Measurements from ENCODE around the gene NPAS2.

Gene NPAS2

DNA sequence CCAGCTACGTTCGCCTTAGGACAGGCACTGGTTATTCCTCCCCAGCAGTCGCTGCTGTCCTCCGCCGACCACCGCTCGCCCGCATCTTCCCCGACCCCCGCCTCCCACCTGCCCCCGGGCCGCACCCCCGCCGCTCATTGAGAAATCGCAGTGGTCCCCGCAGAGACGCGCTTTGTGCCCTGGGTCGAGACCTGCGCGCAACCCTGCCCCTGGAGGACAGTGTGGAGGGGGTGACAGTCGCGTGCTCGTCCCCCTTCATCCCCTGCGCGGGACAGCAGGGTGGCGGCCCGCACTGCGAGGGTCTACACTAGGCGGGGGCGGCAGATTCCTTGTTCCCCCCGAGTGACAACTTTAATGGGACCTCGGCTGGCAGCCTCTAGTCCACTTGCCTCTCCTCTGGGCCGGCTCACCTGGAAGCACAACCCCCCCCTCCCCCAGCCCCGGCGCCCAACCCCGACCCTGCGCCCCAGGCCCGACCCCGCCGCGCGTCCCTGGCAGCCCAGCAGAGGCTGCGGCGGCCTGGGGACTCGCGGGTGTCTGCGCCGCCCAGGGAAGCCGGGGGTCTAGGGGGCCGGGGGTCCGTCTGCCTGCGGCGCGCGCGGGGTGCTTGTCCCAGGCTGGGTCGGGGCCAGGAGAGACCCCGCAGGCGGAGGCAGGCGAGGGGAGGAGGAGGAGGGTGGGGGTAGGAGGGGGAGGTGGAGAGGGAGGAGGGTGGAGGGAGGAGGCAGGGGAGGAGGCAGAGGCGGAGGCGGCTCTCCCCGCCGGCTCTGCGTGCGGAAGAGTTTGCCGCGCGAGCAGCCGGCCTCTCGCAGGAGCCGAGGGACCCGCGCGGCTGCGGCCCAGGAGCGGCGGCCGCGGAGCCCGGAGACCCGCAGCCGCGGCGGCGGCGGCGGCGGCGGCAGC, at the start of gene NPAS2:
Gene NPAS2 (plus strand): TSS at position 770 of the 903 bp plus-strand sequence. CDS start 84,616 bp downstream, outside the sequence.
- no peak for DNase-seq (ENCODE audit: low read depth)

- no peak for DNase-seq (ENCODE audit: low read depth)
Observed at GRCh38 chr2:100771125-100771524, 48.8 kb upstream of the NPAS2 start.

DNA sequence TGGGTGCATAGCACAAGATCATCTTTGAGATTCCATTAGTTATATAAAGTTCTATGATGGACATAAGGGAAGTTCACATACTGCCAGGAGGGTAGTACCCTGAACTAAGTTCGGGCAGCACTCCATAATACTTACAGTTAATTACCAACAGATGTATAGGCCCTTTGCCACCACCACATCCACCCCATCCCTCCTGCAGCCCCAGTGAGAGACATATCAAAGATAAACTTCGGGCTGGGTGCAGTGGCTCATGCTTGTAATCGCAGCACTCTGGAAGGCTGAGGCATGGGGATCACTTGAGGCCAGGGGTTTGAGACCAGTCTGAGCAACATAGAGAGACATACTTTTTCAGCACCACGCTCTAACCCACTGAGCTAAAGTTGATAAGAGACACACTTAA, 46.4 kb upstream of the NPAS2 start:
- no peak for DNase-seq (ENCODE audit: low read depth)

GRCh38 chr2:100776445-100776844, 43.5 kb upstream of the NPAS2 start:
- DNase-seq (ENCODE audit: low read depth) = no peak

DNA sequence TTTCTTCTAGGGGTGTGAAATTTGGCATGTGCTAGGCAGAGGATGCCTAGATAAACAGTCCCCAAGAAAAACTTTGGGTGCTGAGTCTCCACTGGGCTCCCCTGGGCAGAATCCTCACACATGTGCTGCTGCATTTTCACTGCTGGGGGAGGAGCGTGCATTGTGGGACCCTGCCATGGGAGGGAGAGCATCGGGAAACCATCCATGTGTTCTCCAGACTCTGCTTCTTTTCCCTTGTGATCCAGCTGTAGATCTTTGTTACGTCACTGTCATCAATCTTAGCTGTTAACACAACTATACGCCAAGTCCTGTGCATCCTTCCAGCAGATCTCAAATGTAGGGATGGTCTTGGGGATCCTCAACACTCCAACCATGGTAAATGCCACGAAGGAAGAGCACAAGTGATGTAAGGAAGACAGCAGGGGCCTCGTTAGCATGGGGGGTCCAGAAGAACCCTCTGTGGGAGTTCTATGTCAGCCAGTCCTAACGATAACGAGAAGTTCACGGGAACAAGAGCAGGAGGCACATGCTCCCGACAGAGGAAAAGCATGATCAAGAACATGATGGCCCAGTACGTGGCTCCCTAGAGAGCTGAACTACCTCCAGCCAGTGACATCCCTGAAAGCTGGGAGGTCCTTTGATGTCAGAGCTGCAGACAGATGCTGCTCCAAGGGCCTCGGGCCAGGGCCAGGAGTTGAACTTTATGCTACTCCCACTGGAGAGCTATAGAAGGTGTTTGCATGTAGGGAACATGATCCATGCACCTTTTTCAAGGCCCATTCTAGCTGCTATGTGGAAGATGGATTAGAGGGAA, 41.1 kb upstream of the NPAS2 start:
- DNase-seq (ENCODE audit: low read depth) = no peak

DNA sequence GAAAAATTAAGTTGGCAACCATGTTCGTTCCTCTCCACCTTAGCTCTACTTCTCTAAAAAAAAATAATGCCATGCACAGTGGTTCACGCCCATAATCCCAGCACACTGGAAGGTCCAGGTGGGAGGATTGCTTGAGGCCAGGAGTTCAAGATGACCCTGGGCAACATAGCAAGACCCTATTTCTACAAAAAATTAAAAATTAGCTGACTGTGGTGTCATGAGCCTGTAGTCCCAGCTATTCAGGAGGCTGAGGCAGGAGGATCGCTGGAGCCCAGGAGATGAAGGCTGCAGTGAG, 40.1 kb upstream of the NPAS2 start:
- DNase-seq (ENCODE audit: low read depth) = no peak

DNA sequence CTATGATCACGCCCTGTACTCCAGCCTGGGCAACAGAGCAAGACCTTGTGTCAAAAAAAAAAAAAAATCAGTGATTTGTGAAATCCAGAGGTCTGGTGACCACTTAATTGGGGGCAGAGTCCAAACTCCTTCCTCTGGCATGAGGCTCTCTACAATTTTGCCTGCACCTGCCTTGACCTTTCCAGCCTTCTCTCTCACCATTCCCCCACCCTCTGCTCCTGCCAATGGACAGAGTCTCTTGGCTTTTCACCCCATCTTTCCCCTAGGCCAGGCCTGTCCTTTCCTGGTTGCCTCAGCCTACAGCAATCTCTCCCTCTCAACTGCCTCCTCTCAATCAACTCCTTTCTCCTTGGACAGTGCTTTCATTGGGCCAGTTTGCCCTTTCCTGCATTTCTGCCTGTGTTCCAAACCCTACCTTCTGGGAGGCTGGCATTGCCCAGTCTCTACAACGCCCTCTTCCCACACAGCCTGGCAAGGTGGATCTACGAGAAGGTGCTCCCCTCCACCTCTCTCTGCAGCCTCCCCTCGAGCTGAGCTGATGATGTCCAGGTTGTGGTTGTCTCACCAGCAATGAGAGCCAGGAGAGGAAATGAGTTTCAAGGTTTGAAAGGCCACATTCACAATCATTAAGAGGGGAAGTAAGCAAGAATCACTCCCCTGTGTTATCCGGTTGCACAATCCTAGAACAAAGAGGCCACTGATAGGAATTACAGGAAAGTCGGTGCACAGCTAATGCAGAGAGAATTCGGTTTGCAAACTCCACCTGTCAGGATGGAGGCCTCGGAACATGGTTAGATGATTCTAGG, 39.5 kb upstream of the NPAS2 start:
- no peak for DNase-seq (ENCODE audit: low read depth)

DNA sequence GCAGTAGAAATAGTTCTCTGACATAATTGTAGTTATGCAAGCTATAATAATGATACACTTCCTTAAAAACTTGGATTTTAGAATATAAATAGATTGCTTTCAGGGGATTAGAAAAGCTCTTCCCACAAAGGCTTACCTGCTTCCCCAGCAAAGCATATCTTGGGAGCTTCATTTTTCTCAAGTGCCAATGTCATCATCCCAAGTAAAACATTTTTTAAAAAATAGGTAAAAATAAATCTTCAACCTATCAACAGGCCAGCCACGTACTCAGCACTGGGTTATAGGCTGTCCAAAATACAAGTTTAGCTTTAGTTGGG, 39.0 kb upstream of the NPAS2 start:
- DNase-seq (ENCODE audit: low read depth) = no peak

GRCh38 chr2:100781523-100782379, 38.2 kb upstream of the NPAS2 start:
- DNase-seq (ENCODE audit: low read depth) = no peak

GRCh38 chr2:100782380-100782878, 37.5 kb upstream of the NPAS2 start:
- DNase-seq (ENCODE audit: low read depth) = no peak

DNA sequence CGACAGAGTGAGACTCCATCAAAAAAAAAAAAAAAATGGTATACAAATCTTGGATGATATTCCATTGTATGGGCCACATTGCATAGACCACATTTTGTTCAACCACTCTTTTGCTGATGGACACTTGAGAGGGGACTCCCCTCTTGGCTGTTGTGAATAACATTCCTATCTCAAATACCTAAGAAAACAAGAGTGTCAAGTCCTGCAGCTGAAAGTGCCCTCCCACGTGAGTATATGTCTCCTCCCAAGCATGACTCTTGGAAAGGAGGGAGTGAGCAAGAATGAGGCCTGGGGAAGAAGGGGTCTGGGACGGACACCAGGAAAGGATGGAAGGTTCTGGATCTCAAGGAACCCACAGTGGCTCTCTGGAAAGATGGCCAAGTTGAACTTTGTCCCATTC, 36.0 kb upstream of the NPAS2 start:
- no peak for DNase-seq (ENCODE audit: low read depth)

- no peak for DNase-seq (ENCODE audit: low read depth)
Observed at GRCh38 chr2:100784681-100785080, 35.3 kb upstream of the NPAS2 start.

GRCh38 chr2:100785626-100786296, 34.2 kb upstream of the NPAS2 start:
- no peak for DNase-seq (ENCODE audit: low read depth)

DNA sequence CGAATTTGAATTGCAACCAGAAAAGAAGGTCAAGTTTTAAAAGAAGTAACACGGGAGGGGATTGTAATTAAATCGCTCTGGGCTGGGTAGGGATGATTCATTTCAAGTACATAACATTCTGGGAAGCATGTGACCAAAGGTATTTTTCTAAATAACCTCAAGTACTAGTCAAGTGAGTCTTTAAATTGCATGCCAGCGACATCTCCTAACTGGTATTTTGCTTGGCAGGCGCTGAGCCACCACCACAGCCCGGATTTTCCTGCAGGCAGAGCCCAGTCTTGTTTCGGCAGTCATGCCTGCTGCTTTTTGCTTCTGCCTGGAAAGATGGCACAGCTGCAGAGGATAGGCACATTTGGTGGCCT, 33.7 kb upstream of the NPAS2 start:
- DNase-seq (ENCODE audit: low read depth) = no peak

DNA sequence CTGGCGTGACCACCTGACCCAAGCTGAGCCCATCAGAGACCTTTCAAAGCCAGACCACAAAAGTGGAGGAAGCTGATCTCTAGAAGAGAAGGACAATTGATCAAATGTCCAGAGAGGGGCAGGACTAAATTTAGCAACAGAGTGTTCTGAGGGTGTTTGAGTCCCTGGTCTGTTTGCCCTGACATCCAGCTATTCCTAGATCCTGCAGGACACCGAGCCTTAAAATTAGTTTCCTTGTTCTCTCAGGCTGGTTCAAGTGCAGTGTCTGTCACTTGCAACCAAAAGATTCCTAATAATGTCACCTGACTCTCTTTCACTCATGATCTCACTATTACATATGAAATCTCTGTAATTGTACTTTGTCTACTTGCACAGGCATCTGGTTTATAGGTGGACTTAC, 33.0 kb upstream of the NPAS2 start:
- DNase-seq (ENCODE audit: low read depth) = no peak

DNA sequence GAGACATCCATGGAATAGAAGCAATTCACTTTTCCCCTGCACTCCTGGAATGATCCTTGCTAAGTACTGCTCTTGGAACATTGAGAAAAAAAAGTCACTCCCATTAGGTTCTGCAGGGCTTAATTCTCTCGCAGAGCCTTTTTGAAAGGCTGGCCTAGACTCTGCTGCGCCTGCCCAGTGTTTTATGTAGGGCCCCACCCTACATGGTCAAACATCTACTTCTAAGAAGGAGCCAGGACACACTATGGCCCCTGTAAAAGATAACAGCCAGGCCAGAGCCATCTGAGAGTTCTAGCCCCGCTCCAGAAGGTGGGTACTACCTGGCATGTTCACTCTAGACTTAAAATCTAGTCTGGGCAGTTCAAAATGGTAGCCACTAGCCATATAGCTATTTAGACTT, 30.6 kb upstream of the NPAS2 start:
- DNase-seq (ENCODE audit: low read depth) = no peak

DNA sequence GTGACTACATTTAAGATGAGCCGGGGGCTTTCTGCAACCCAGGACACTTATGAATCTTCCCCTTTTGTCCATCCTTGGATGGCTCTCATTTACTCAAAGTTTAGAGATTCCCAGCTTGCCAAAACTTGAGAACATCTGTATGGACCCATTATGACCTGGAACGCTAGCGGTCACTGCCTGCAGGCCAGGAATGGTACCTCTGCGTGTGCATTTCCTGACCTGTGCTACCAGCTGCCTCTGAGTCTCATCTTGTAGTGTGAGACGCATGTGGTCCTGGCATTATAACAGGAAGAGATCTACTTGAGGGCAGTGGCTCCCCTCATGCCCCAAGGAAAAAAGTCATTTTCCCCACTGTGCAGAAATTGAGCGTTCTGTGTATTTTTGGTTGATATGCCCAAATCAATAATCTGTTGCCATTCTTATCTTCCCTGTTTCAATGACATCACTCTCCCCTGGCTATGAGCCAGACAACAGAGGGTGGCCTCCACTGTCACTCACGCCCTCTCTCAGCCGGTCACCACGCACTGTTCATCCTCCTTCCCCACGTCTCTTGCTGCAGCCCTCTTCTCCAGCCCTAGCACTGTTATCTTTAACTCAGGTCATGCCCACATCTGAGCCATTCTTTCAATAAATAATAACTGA, 28.5 kb upstream of the NPAS2 start:
- DNase-seq (ENCODE audit: low read depth) = no peak

- no peak for DNase-seq (ENCODE audit: low read depth)
Observed at GRCh38 chr2:100791936-100792308, 28.0 kb upstream of the NPAS2 start.

DNA sequence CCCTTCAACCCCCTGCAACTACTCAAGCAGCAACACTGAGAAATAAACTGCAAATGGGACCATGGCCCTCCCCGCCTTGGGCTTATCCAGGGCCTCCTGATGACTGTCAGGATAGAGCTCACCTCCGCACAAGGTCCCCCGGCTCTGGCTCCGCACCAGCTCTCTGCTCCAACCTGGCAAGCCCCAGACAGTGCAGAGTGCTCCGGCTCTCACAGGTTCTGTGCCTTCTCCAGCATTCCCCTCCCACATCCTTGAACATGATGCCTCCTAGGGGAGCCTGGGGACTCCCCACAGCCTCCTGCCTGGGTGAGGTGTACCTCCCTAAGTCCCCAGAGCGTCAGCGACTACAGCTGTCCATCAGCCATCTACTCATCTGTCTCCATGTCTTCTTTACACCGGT, 26.7 kb upstream of the NPAS2 start:
- no peak for DNase-seq (ENCODE audit: low read depth)

- no peak for DNase-seq (ENCODE audit: low read depth)
Observed at GRCh38 chr2:100793982-100794381, 26.0 kb upstream of the NPAS2 start.

Data from activated T-cell treated with anti-CD3 and anti-CD28 coated beads for 24 hours (primary cell).